HL-60 (cell line): ENCODE data around the gene SYK.

Experiments used
- DNase-seq, 2 experiments: peaks; one replicate each; pipeline ENCODE4 v3.0.0-alpha.2; 2010 to 2020; ENCODE audit warnings: low read depth in 1 of 2, low spot score in 1 of 2
- H3K27ac ChIP-seq: fragments of 250-450 bp; sonication (Bioruptor Pico); replicated peaks from 2 replicates; pipeline ENCODE4 v1.5.1; 2020; ENCODE audit warnings: mild to moderate bottlenecking, moderate library complexity
- H3K27me3 ChIP-seq: fragments of 250-450 bp; sonication (Bioruptor Pico); 2 replicates; pipeline ENCODE4 v1.5.1; 2021; ENCODE audit warnings: mild to moderate bottlenecking, moderate library complexity; ENCODE audit not compliant: insufficient read depth, poor library complexity, severe bottlenecking
- H3K4me3 ChIP-seq: replicated peaks from 2 replicates; pipeline ENCODE4 v1.5.1; 2011; ENCODE audit warnings: mild to moderate bottlenecking, control low read depth, low read length; ENCODE audit not compliant: insufficient read depth
- GABPA ChIP-seq: IDR thresholded peaks from 2 replicates; pipeline ENCODE4 v1.6.1; 2012; ENCODE audit warnings: low read depth
- POLR2AphosphoS5 ChIP-seq: IDR thresholded peaks from 2 replicates; pipeline ENCODE4 v1.6.1; 2012; ENCODE audit warnings: low read depth
- SPI1 ChIP-seq: IDR thresholded peaks from 2 replicates; pipeline ENCODE4 v1.6.1; 2012; ENCODE audit warnings: low read depth, mild to moderate bottlenecking, borderline replicate concordance
- TF ChIP-seq, protein P1 (sequence below): IDR thresholded peaks from 2 replicates; pipeline ENCODE4 v1.6.1; 2012; ENCODE audit warnings: low read depth; ENCODE audit not compliant: insufficient replicate concordance
- TF ChIP-seq, protein P2 (sequence below): IDR thresholded peaks from one replicate; pipeline ENCODE4 v1.5.1; 2011; ENCODE audit warnings: low read length, control low read depth, inconsistent platforms; ENCODE audit not compliant: insufficient read depth

SYK gene

DNA sequence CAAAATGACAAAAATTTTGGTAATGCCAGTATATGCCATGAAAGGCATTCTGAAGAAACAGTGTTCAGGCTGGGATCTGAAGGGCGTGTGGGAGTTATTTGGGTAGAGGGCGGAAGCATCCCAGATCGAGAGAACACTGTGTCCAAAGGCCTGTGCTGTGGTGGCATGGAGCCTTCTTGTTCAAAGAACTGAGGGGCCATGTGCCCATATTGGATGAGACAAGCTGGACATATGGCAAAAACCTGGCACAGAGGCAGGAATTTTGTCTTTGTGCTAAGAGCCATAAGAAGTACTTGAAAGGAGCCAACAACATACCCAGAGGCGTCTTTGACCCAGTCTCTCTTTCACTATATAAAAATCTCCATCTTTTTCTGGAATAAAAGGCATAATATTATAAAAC lies 128.0 kb downstream of the SYK start:
- no peaks in the 10 kb centered on the region for H3K27me3 ChIP-seq
- TF ChIP-seq, protein P1, sequence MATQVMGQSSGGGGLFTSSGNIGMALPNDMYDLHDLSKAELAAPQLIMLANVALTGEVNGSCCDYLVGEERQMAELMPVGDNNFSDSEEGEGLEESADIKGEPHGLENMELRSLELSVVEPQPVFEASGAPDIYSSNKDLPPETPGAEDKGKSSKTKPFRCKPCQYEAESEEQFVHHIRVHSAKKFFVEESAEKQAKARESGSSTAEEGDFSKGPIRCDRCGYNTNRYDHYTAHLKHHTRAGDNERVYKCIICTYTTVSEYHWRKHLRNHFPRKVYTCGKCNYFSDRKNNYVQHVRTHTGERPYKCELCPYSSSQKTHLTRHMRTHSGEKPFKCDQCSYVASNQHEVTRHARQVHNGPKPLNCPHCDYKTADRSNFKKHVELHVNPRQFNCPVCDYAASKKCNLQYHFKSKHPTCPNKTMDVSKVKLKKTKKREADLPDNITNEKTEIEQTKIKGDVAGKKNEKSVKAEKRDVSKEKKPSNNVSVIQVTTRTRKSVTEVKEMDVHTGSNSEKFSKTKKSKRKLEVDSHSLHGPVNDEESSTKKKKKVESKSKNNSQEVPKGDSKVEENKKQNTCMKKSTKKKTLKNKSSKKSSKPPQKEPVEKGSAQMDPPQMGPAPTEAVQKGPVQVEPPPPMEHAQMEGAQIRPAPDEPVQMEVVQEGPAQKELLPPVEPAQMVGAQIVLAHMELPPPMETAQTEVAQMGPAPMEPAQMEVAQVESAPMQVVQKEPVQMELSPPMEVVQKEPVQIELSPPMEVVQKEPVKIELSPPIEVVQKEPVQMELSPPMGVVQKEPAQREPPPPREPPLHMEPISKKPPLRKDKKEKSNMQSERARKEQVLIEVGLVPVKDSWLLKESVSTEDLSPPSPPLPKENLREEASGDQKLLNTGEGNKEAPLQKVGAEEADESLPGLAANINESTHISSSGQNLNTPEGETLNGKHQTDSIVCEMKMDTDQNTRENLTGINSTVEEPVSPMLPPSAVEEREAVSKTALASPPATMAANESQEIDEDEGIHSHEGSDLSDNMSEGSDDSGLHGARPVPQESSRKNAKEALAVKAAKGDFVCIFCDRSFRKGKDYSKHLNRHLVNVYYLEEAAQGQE: no peak
- no peak for TF ChIP-seq POLR2AphosphoS5
- no peak for TF ChIP-seq SPI1
- TF ChIP-seq, protein P2, sequence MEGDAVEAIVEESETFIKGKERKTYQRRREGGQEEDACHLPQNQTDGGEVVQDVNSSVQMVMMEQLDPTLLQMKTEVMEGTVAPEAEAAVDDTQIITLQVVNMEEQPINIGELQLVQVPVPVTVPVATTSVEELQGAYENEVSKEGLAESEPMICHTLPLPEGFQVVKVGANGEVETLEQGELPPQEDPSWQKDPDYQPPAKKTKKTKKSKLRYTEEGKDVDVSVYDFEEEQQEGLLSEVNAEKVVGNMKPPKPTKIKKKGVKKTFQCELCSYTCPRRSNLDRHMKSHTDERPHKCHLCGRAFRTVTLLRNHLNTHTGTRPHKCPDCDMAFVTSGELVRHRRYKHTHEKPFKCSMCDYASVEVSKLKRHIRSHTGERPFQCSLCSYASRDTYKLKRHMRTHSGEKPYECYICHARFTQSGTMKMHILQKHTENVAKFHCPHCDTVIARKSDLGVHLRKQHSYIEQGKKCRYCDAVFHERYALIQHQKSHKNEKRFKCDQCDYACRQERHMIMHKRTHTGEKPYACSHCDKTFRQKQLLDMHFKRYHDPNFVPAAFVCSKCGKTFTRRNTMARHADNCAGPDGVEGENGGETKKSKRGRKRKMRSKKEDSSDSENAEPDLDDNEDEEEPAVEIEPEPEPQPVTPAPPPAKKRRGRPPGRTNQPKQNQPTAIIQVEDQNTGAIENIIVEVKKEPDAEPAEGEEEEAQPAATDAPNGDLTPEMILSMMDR: no peak
- no peak for TF ChIP-seq GABPA
- no peak overlapping the region for H3K27ac ChIP-seq
- DNase-seq: no peak
- no peak overlapping the region for H3K4me3 ChIP-seq

DNA sequence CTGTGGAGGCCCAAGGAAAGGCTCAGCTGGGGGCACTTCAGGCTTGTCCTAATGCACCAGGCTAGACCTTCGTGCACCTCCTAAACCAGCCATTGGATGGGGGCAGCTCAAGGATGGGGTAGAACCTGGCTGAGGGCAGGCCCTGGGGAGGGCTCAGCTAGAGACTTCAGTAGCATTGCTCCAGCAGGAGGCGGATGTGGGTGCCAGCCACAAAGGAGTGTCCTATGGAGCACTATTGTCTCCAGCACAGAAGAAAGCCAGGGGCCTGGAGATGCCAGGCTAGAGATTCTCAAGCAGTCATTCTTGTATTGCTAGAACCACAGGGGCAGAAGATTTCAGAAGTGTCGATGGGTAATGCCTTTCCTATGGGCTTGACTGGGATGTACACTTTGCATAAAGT lies 131.8 kb downstream of the SYK start:
- Histone ChIP-seq H3K27me3 (no peaks in the 10 kb centered on the region), H3K27ac (no peak overlapping the region), H3K4me3 (no peak overlapping the region)
- DNase-seq: no peak
- TF ChIP-seq, protein P2: no peak
- TF ChIP-seq GABPA: no peak
- TF ChIP-seq, protein P1: no peak
- no peak for TF ChIP-seq SPI1
- no peak for TF ChIP-seq POLR2AphosphoS5

DNA sequence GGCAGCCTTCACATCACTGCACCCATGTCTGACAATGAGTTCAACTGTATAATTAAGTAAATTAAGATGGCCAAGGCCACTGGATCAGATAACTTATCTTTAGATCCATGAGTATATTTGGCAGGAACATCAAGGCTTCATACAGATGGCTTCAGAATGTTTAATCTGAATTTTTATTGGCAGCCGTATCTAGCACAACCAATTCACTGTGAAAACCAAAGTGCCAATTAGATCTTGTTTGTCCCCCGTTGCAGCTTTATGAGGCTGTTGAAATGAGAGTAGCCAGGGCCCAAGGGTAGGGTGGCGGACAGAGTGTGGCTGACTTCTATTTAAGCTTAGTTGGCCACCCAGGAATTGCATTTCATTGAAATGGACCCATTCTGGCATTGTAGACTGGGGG lies 137.7 kb downstream of the SYK start:
- H3K27me3 ChIP-seq: no peaks in the 10 kb centered on the region
- no peak for DNase-seq
- H3K27ac ChIP-seq: no peak overlapping the region
- TF ChIP-seq SPI1 (no peak), POLR2AphosphoS5 (no peak), GABPA (no peak)
- TF ChIP-seq, protein P2: no peak
- TF ChIP-seq, protein P1: no peak
- H3K4me3 ChIP-seq: no peak overlapping the region
